Hypothalamus (tissue), 51 donors: ENCODE measurements around the gene PHLDA1.

ENCODE experiments used
- DNase-seq, 51 donors: peaks; one replicate each; lab custom pipeline; 2025; lab: John Stamatoyannopoulos, UW

Gene PHLDA1

GRCh38 chr12:76031414-76032042 is at the start of gene PHLDA1:
Gene PHLDA1, minus strand, starts transcription at chr12:76031776.
- peak; percentile 42 to 97 (median 90) for DNase-seq

- DNase-seq, result no peak
Observed at GRCh38 chr12:76080729-76081415, 49.3 kb upstream of the PHLDA1 start.

- DNase-seq, result no peak
Observed at GRCh38 chr12:76080017-76080728, 48.6 kb upstream of the PHLDA1 start.

- no peak for DNase-seq
Observed at GRCh38 chr12:76078748-76079147, 47.2 kb upstream of the PHLDA1 start.

GRCh38 chr12:76075448-76075847 is 43.9 kb upstream of the PHLDA1 start:
- DNase-seq, result no peak

- no peak for DNase-seq
Observed at GRCh38 chr12:76074701-76075336, 43.2 kb upstream of the PHLDA1 start.

GRCh38 chr12:76073561-76073960 is 42.0 kb upstream of the PHLDA1 start:
- DNase-seq, result no peak

GRCh38 chr12:76072568-76072967 is 41.0 kb upstream of the PHLDA1 start:
- no peak for DNase-seq

GRCh38 chr12:76069339-76069738 is 37.8 kb upstream of the PHLDA1 start:
- DNase-seq, result no peak

- no peak for DNase-seq
Observed at GRCh38 chr12:76065917-76066316, 34.3 kb upstream of the PHLDA1 start.

GRCh38 chr12:76064904-76065303 is 33.3 kb upstream of the PHLDA1 start:
- DNase-seq, result no peak

GRCh38 chr12:76060111-76060510 is 28.5 kb upstream of the PHLDA1 start:
- no peak for DNase-seq

- no peak for DNase-seq
Observed at GRCh38 chr12:76057326-76057725, 25.8 kb upstream of the PHLDA1 start.

GRCh38 chr12:76055393-76055792 is 23.8 kb upstream of the PHLDA1 start:
- no peak for DNase-seq

GRCh38 chr12:76049575-76050251 is 18.1 kb upstream of the PHLDA1 start:
- no peak for DNase-seq

GRCh38 chr12:76047742-76048141 is 16.2 kb upstream of the PHLDA1 start:
- no peak for DNase-seq

GRCh38 chr12:76047060-76047459 is 15.5 kb upstream of the PHLDA1 start:
- no peak for DNase-seq

GRCh38 chr12:76043377-76043776 is 11.8 kb upstream of the PHLDA1 start:
- DNase-seq, result no peak

- DNase-seq, result no peak
Observed at GRCh38 chr12:76042147-76042546, 10.6 kb upstream of the PHLDA1 start.

GRCh38 chr12:76041406-76041805 is 9.8 kb upstream of the PHLDA1 start:
- no peak for DNase-seq

- no peak for DNase-seq
Observed at GRCh38 chr12:76040461-76040860, 8.9 kb upstream of the PHLDA1 start.
